ENCODE measurements around the gene VPS9D1.

Gene VPS9D1

GRCh38 chr16:89657442-89658220, 63.1 kb downstream of the VPS9D1 start, which contains the start of the genes CHMP1A and SPATA33:
CHMP1A (minus strand) TSS chr16:89657708; CDS start chr16:89657588, 120 bp downstream.
SPATA33 (plus strand) TSS chr16:89657836; CDS start chr16:89657912, 76 bp downstream.
- peak; percentile 85 for DNase-seq

All from hematopoietic multipotent progenitor cell treated with erythropoietin and hydrocortisone succinate and interleukin-3 and kit ligand, for 8 days (in vitro differentiated cells).